ENCODE data around the gene C17orf75.

Gene C17orf75

GRCh38 chr17:32302860-32303649 lies 38.9 kb downstream of the C17orf75 start:
- no peak for DNase-seq (ENCODE audit: low read depth)

DNA sequence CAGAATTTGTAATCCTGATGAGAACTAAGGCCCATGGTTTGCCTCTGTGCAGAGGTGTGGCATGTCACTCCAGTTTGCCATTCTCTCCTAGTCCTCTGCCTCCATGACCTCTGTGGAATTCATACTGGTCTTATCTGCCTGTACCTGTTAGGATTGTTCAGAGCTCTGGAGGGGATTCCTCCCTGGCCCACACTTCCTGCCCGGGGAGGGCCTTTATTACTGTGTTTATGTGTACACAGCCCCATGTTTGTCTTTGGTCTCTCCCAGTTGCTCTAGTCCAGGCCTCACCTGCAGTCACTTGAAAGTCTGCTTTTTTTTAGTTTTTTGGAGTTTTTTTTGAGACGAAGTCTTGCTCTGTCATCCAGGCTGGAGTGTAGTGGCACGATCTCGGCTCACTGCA lies 39.9 kb downstream of the C17orf75 start:
- no peak for DNase-seq (ENCODE audit: low read depth)

DNA sequence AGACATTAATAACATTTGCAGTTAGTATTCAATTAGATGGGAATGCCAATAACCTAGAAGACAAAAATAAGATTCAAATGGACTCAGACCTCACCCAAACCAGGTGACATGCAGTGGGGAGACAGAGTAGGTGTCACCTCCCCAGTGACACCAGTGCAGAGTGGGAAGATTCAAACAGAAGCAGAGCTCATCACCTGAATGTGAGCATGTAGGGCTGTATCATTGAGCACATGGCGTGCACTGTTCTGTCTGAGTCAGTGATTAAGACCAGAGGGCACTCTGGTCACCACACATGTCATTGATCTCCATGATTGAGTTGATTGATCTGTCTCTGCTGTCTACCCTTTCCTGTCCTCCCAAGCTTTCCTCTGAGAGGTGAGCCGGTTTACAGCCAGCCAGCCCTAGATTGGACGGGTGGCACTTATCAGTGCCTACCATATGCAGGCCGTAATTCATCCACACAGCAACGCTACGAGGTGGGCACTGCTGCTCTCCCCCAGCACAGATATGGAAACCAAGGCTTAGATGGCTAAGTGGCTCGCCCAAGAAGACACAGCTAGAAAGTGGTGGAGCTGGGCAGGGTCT lies 42.3 kb downstream of the C17orf75 start:
- no peak for DNase-seq (ENCODE audit: low read depth)

GRCh38 chr17:32298721-32299579 lies 43.0 kb downstream of the C17orf75 start:
- no peak for DNase-seq (ENCODE audit: low read depth)

DNA sequence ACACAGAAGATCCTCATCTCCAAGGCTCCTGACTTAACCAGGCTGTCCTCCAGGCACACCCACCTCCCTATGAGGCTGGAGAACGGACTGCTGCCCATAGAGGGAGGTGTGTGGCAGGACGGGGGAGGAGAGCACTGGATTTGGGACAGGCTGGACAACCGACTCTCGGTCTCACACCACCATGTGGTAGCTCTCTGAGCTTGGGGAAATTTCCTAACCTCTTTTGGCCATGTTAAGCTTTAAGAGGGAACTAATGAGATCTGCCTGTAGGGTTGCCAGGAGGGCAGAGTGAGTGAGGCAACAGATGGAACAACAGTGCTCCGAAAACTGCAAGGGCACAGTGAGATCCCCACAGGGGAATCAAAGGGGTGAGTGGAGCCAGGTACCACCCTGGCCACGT lies 43.7 kb downstream of the C17orf75 start:
- DNase-seq (ENCODE audit: low read depth): no peak

GRCh38 chr17:32297860-32298259 lies 44.1 kb downstream of the C17orf75 start:
- no peak for DNase-seq (ENCODE audit: low read depth)

DNA sequence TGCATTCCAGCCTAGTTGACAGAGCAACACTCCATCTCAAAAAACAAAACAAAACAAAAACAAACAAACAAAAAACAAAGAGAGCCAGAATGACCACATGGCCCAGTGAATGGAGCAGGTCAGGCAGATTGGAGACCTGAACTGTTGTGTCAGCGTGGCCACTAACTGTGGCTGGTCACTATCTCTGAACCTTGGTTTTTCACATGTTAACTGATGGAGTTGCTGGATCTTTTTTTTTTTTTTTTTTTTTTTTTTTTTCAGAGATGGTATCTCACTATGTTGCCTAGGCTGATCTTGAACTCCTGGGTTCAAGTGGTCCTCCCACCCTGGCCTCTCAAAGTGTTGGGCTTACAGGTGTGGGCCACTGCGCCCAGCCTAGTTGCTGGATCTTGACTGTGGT lies 44.5 kb downstream of the C17orf75 start:
- DNase-seq (ENCODE audit: low read depth): no peak

DNA sequence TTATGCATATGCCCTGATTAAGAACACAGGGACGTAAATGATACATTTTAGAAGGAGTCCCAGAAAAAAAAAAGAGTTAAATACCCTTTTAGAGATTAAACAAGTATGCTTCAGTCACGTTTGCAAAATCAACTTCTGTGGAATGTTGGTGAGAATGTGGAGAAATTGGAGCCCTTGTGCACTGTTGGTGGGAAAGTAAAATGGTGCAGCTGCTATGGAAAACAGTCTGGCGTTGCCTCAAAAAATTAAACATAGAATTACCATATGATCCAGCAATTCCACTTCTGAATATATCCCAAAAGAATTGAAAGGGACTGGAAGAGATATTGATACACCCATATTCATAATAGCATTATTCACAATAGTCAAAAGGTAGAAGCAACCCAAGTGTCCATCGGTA lies 49.9 kb downstream of the C17orf75 start:
- DNase-seq (ENCODE audit: low read depth): no peak

- no peak for DNase-seq (ENCODE audit: low read depth)
Measured at GRCh38 chr17:32289471-32290070, 52.4 kb downstream of the C17orf75 start.

DNA sequence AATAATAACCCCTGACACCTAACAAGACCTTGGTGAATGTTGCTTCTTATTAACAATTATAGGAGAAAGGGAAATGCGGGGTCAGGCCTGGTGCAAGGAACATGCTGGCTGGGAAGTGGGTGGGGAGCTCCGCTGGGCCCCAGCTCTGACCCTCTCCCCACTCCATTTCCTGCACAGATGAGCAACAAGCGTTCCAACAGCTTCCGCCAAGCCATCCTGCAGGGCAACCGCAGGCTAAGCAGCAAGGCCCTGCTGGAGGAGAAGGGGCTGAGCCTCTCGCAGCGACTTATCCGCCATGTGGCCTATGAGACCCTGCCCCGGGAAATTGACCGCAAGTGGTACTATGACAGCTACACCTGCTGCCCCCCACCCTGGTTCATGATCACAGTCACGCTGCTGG lies 53.4 kb downstream of the C17orf75 start:
- no peak for DNase-seq (ENCODE audit: low read depth)

GRCh38 chr17:32287804-32288511 lies 54.0 kb downstream of the C17orf75 start:
- no peak for DNase-seq (ENCODE audit: low read depth)

DNA sequence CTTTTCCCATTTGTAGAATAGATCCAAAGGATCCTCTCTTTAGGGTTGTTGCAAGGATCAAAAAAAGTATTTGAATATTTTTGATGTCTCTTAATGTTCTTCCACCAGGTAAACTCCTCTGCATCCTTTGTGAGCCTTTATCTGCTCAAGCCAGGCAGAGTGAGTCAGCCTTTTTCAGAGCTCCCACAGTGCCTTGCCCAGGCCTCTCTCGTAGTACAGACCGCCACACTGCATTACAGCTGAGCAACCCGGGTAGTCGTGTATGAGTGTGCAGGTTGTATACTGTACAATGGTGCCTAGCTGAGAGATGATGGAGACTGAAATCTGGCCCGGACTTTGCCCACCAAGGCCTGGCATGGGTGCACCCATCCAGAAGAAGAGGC lies 55.5 kb downstream of the C17orf75 start:
- DNase-seq (ENCODE audit: low read depth): no peak

GRCh38 chr17:32285746-32286517 lies 56.0 kb downstream of the C17orf75 start:
- DNase-seq (ENCODE audit: low read depth): no peak

- DNase-seq (ENCODE audit: low read depth): no peak
Measured at GRCh38 chr17:32285306-32285705, 56.7 kb downstream of the C17orf75 start.

DNA sequence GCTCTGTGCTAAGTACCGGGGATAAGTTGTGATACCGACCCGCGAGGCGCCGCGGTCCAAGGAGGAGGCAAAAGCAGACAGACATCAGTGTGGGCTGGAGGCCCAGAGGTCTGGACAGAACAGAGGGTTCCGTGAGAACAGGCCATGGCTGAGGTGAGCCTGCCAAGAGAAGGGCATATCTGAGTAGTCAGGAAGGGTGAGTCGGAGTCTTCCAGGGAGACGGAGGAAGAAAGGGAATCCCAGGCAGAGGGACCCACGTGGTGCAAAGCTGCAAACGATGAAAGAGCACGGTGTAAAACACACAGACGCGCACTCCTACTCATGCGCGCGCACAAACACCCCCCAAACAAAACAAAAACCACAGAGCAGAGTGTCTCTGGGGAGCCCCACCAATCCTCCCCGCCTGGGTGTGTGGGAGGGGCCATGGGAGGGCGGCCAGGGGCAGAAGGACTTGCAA lies 58.2 kb downstream of the C17orf75 start:
- no peak for DNase-seq (ENCODE audit: low read depth)

GRCh38 chr17:32281011-32281451 lies 60.9 kb downstream of the C17orf75 start:
- DNase-seq (ENCODE audit: low read depth): no peak

DNA sequence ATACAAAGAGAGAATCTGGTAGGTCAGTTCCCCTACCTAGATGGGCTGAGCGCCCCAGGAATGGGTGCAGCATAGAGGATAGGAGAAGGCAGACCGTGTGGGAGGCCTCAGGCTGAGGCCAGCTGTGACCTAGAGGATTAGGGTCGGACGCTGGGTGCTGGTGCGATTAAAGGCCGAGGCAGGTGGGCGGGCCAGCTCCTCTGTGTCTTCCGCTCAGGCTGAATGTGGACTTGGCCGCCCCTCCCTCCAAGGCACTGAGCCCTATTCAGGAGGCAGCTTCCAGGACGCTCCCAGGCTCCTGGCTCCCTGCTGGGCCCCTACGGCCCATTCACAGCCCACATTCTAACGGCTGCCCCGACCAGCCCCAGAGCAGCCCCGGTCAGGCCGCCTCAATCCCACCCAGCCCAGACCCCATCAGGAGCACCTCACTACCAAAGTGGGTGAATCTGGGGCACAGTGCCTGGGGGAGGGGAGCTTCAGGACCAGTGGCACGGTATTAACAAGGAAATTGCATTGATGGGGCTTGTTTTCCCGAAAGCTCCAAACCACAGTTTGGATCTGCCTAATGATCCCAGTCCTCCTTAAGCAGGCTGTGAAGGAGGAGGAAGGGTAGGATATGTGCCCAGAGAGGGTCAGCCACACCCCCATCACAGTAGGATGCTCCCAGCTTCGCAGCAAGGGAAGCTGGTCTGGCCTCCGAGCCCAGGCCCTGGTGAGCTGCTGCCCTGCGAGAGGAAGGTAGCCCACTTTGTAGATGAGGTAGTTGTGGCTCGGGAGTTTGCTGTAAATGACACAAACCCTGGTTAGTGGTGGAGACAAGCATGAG lies 61.9 kb downstream of the C17orf75 start:
- DNase-seq (ENCODE audit: low read depth): no peak

DNA sequence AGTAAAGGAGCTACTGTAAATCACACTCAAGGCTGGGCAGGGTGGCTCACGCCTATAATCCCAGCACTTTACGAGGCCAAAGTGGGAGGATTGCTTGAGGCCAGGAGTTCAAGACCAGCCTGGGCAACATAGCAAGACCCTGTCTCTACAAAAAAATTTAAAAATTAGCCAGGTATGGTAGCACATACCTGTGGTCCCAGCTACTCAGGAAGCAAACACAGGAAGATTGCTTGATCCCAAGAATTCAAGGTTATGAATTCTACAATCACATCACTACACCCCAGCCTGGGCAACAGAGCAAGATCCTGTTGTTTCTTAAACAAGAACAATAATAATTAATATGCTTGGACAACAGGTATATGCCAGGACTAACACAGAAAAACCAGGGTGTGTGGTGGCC lies 63.2 kb downstream of the C17orf75 start:
- DNase-seq (ENCODE audit: low read depth): no peak
